Ureter (tissue), 1 donor: ENCODE results near the gene SORBS1. TPM values are rescaled to one million over a fixed set of nuclear protein-coding genes. Genes with fewer than 3 reads are reported as not detected.

ENCODE experiments used
- DNase-seq: peaks from one replicate; pipeline ENCODE4 v3.0.0-alpha.2; 2020; ENCODE audit warnings: low spot score
- total RNA-seq: library from RNA; stranded (reverse); gene quantifications from one replicate; pipeline ENCODE4 v1.2.4, GENCODE V29; 2023
- donor health status: DM: yes; HTN: yes; CAD: no.

Gene SORBS1
- total RNA-seq, 1 donor from 2014 or later: 347 TPM

DNA sequence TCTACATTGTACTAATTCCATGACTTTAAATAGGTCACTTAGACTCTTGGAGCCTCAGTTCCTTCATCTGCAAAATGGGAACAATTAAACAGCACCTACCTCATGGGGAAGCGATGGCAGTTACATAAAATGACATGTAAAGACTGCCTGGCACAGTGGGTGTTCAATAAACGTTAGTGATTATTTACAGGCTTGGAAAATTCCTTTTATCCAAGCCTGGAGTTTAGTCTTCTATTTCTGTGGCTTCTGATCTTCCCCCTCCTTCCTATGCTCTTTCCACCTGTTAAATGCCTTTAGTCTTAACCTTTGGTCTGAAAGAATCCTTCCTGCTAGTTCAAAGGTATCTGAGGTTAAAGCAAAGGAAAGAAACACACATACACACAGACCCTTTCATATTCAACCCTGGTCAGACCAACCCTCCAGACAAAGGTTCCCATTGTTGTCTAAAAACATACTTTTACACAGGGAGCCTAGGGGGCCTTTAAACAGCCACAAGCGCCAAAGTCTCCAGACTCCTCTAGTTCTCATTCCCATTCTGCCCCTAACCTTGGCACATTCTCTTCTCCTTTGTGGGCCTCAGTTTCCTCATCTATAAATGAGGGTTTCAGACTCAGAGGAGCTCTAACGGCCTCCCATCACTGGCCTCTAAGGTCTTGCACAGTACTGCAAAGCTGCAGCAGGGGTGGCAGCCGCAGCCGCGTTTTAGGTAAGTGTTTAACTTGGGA, 21.4 kb downstream of the SORBS1 start:
- DNase-seq: no peak

GRCh38 chr10:95538412-95538811, 22.8 kb downstream of the SORBS1 start:
- DNase-seq: no peak

DNA sequence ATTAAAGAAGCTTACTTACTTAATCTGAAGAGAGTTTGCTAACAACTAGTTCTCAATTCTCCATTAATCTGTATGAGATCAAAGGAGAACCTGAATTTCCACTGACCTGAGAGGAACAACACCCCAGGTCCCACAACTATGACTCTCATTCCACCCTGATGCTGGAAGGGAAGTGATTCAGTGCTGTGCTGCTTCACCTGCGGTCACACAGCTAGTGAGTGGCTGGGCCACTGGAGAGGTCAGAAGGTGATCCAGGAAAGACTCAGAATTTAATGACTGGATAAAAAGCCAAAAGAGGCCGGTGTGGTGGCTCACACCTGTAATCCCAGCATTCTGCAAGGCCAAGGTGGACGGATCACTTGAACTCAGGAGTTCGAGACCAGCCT, 23.6 kb downstream of the SORBS1 start:
- DNase-seq: no peak

GRCh38 chr10:95536894-95537541, 24.2 kb downstream of the SORBS1 start:
- no peak for DNase-seq

DNA sequence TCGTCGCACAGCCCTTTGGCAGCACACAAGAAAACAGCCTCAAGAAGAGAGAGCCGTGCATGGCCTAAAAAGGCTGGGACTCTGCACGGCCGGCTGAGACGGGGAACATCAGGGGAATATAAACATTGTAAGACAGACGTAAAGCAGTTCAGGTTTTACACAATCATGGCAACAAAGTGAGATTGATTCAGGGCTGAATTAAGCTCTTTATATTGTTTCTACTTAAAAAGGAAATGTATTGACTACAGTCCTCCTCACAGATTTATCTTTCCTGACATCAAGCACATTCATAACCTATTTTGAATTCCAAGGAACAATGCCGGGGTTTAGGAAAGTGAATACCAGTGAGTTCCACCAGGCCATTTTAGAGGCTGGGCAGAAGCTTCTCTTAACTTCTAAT, 25.2 kb downstream of the SORBS1 start:
- no peak for DNase-seq

DNA sequence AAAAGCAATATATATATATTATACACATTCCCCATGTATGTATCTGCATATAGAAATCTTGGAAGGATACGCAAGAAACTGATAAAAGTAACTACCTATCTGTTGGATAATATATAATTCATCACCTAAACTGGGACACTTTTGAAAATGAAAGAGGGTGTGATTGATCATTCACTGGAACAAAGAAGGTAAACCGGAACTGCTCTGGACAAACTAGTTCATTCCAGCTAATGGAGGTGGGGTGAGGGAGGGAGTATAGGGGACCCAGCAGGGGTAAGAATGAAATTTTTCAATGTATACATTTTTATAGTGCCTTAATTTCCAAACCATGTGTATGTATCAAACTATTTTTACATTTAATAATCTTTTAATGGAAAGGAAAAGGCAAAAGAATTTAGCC, 25.6 kb downstream of the SORBS1 start:
- no peak for DNase-seq

DNA sequence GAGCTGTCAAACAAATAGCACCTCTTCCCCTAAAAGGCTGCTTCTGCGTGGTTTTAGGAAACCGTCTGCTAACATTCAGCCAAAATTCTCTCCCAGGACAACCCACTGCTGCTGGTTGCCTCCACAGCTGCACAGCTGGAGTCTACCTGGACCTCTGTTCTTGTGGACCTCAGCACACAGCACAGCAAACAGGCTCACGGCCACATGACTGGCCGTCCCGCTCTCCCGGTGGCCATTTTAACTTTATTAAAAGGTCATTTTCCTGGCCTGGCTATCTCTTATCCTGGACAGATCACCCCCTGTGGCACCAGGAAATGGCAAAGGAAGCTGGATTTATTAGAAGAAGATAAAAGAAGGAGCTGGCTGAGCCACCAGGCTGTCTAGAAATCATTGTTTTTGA, 27.6 kb downstream of the SORBS1 start:
- DNase-seq: no peak

- DNase-seq: no peak
These were observed 28.6 kb downstream of the SORBS1 start for GRCh38 chr10:95532536-95532935.

- DNase-seq: no peak
These were observed 29.2 kb downstream of the SORBS1 start for GRCh38 chr10:95531994-95532399.

DNA sequence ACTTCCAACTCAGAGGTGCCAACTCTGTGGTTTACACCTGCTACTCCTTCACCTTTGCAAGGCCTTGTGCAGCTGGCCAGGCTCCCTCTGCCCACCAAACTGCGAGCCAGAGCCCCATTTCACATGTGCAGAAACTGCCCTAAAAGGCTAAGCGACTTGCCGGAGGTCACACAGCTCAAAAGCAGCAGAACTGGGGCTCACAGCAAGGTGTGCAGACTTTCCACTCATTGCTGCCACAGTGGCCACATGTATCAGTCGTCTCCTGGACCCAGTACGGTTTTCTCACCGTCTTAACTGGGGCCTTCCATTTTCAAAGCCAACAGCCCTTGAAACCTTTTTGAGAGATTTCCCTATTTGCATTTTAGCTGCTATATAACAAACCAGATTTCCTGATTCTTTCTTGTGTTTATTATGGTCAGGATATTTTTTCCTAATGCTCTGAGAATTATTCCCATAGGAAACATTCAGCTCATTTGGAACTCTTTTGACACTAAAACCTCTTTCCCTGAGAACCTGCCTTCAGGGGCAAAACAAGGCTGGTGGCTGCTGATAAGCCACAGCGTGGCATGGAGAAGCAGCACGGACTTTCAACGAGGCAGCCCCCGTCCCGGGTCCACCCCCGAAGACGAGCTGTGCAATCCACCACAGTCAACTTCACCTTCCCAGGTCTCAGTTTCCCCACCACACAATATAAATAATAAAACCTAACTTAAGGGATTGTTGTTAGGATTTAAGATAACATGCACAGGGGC, 29.9 kb downstream of the SORBS1 start:
- no peak for DNase-seq

- no peak for DNase-seq
These were observed 30.6 kb downstream of the SORBS1 start for GRCh38 chr10:95530561-95530960.

- no peak for DNase-seq
These were observed 31.1 kb downstream of the SORBS1 start for GRCh38 chr10:95530029-95530428.

DNA sequence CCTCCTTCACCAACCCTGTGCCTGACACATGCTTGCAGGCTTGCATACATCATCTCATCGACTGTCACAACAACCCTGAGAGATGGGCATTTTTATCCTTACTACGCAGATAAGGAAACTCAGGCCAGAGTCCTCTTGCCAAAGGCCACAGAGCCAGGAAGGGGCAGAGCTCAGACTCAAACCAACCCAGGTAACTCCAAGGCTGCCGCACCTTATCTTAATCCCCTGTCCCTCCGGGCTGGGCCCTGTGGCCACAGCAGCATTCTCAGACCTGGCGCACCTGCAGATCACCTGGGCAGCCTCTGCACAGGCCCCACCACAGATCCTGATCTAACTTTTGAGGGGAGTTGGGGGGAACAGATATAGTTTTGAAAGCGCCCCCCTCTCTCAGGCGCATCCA, 35.1 kb downstream of the SORBS1 start:
- DNase-seq: no peak

GRCh38 chr10:95525033-95525418, 36.1 kb downstream of the SORBS1 start:
- no peak for DNase-seq

DNA sequence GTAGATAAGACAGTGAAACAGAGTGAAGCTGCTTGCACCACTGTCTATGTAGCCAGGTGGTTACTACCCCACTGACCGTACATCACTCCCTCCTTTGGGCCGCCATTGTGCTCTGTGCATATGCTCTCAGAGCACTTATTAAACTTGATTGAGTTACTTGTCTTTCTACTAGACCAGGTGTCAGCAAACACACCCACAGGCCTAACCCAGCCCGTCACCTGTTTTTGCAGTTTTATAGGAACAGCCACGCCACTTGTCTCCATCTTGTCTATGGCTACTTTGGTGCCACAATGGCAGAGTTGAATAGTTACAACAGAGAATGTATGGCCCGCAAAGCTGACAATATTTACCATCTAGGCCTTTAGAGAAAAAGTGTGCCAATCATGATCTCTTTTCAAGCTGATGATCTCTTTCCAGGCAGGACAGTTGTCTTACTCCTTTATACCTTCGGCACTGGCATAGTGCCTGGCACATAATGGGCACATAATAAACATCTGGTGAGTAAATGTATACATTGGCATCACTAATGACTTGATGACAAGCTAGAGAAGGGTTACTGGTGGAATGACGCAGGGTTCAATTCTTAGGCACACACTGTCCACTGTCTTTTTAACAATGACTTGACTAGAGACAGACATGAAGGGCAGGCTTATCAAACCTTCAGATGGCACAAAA, 36.7 kb downstream of the SORBS1 start:
- DNase-seq: no peak

DNA sequence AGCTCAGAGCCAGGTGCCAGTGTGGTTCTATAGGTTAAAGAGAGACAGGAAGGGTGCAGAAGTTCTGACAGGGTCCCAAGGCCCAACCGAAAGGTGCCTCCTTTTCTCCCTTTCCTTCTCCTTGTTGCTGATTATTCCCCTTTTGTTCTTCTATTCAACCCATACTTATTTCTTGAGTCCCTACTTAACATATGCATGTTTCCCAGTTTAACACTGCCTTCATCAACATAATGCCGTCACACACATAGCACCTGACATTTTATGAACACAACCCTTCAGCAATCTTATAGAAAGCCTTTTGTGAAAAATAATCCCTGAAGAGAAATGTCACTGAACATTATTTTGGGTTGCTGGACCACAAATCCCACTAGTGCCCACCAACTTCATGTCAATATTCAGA, 39.1 kb downstream of the SORBS1 start:
- no peak for DNase-seq

GRCh38 chr10:95520617-95521016, 40.6 kb downstream of the SORBS1 start:
- no peak for DNase-seq

DNA sequence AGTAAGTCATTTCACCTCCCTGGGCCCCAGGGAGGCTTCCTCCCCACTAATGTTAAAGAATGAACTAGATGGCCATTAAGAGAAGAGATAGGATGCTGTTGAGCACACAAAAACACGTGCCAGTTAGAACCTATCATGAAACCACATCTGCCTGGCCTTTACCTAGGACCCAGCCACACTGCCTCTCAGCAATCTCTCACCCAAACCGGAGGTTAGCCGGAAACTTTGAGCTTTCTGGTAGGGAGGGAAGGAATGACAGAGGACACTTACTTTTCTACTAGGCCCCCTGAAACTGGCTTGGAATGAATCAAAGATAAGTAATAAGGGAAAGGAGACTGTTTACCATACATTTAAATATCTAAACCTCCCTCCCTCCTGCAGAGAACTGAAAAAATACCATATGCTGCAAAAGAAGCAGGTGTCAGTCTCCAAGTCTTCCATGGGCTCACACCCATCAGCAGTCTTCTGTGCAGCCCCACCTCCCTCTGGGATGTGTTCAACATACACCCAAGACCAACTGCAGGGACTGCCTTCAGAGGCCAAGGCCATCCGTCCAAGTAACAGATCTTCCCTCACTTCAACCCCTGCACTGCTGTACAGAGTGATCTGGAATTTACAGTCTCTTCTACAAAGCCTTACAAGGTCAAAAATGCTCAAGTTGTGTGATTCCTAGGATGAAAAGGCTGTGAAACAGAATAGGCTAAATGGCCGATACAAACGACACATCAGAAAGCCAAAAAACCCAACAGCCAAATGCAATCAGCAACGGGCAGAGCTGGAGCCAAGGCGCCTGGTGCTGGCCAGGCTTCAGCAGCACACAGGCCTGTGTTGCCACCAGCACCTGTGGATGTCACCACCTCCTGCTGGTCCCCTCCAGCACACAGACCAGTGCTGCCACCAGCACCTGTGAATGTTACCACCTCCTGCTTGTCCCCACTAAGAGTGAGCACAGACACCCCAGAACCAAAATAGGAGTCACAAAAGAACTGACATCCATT, 42.4 kb downstream of the SORBS1 start:
- DNase-seq: no peak

DNA sequence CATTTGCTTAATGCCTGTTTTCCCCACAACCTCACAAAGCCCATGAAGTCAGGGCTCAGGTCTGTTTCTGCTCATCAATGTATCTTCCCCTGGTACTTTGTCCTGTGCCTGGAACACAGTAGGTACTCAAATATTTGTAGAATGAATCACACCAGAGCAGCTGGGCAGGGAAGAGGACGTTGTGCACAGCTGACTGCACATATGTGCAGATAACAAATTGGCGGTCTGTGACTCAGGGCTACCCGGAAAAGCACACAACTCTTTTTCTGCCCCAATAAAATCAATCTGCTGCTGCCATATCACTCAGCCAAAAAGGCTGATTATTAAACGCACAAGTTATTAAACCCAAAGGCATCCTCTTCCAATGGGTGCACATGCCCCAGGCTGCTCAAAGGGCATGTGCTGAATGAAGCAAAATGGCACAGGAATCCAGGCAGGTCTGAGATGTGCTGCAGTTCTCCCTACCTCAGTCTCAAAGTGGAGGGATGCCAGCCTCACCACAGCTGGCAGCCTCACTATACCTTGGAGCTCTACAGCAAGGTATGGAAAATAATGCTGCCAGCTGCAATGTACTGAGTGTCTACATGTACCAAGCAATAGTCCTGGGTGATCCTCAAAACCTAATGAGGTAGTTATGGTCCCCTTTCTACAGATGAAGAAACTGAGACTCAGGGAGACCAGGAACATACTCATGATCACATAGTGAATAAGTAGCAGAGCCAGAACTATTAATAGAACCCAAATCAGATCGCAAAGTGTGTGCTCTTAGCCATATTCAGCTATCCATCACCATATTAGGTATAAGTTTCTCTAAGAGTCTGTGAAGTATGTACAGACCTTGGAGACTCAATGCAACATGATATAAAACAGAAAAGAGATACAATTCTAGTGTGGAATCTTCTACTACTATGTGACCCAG, 43.4 kb downstream of the SORBS1 start:
- DNase-seq: peak; percentile 59

DNA sequence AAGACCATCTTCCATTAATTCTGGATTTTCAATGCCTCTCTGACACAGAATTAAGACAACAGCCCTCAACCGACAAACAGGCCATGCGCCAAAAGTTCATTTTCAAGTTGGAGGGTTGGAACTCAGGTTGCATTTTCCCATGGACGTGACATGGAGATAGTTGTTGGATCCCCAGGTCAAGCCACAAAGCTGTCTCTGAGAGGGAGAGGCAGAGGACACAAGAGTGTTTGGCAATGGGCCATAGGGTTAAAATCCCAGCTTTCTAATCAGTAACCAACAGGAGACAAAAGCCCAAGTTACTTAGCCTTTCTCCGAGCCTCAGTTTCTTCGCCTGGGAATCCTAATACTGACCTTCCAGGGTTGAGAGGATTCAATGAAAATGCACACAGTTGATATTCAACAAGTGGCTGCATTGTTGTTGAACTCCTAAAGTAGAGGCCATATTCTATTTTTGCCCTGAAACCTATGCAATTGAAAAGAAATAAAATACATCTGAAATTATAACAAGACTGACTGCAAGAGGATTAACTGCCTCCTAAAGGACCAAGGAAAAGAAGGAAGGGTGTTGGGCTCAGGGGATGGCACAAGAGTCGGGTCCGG, 44.3 kb downstream of the SORBS1 start:
- DNase-seq: no peak
